ENCODE data around the gene GPD1L.

Gene GPD1L

DNA sequence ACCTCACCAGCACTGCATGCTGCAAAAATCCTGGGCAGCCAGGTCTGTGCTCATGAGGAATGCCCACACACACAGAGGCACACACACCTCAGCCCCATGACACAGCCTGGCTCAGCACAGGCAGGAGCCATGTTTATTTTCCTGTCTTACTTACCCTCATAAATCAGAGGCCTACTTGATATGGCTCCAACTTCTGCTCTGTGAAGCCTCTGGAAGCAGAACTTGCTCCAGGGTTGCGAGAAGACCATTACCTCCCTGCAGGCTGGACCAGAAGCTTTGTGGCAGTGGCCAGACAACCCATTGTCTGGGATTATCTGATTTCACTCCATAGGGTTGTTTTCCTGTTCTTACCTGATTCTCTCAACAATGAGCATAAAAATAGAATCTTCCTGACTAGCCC, 88.2 kb downstream of the GPD1L start:
- no peaks in the 10 kb centered on the region for H3K4me1 ChIP-seq (ENCODE audit: insufficient read depth, low read length, poor library complexity, severe bottlenecking)
- H3K4me3 ChIP-seq (ENCODE audit: low read length, poor library complexity, severe bottlenecking): no peak overlapping the region
- no peaks in the 10 kb centered on the region for H3F3A ChIP-seq (ENCODE audit: low read depth)
- H3K9me3 ChIP-seq (ENCODE audit: insufficient read depth, low read depth, low read length): no peaks in the 10 kb centered on the region
- H3K9ac ChIP-seq (ENCODE audit: low read depth, low read length, poor library complexity, severe bottlenecking): no peak overlapping the region
- no peak overlapping the region for H3K4me2 ChIP-seq (ENCODE audit: low read depth, low read length, poor library complexity, severe bottlenecking)
- H3K27me3 ChIP-seq (ENCODE audit: insufficient read depth, low read length, poor library complexity, severe bottlenecking): no peaks in the 10 kb centered on the region
- no peaks in the 10 kb centered on the region for H3K36me3 ChIP-seq (ENCODE audit: insufficient read depth, low read length)
- TF ChIP-seq CTCF (conservative IDR thresholded peaks at IDR 0.05; ENCODE audit: low read length): no peak
- TF ChIP-seq EZH2phosphoT487 (IDR thresholded peaks at IDR 0.05; ENCODE audit: borderline replicate concordance): no peak
- H4K20me1 ChIP-seq (ENCODE audit: insufficient read depth, low read length, poor library complexity, severe bottlenecking): no peaks in the 10 kb centered on the region
- H3K79me2 ChIP-seq (ENCODE audit: insufficient read depth, low read length): no peaks in the 10 kb centered on the region
- H3K9me2 ChIP-seq (replicated peaks; ENCODE audit: low read depth, low read length): no peaks in the 10 kb centered on the region
- no peak overlapping the region for H2AFZ ChIP-seq (ENCODE audit: low read length)

GRCh38 chr3:32195995-32196540, 89.6 kb downstream of the GPD1L start:
- Histone ChIP-seq H3K4me3 (ENCODE audit: low read length, poor library complexity, severe bottlenecking) (no peak overlapping the region), H3F3A (ENCODE audit: low read depth) (no peaks in the 10 kb centered on the region), H4K20me1 (ENCODE audit: insufficient read depth, low read length, poor library complexity, severe bottlenecking) (no peaks in the 10 kb centered on the region), H3K9me3 (ENCODE audit: insufficient read depth, low read depth, low read length) (no peaks in the 10 kb centered on the region), H3K9ac (ENCODE audit: low read depth, low read length, poor library complexity, severe bottlenecking) (no peak overlapping the region), H3K36me3 (ENCODE audit: insufficient read depth, low read length) (no peaks in the 10 kb centered on the region), H3K79me2 (ENCODE audit: insufficient read depth, low read length) (no peaks in the 10 kb centered on the region), H3K4me1 (ENCODE audit: insufficient read depth, low read length, poor library complexity, severe bottlenecking) (no peaks in the 10 kb centered on the region), H3K9me2 (replicated peaks; ENCODE audit: low read depth, low read length) (no peaks in the 10 kb centered on the region), H2AFZ (ENCODE audit: low read length) (no peak overlapping the region), H3K4me2 (ENCODE audit: low read depth, low read length, poor library complexity, severe bottlenecking) (no peak overlapping the region), H3K27me3 (ENCODE audit: insufficient read depth, low read length, poor library complexity, severe bottlenecking) (no peaks in the 10 kb centered on the region)
- no peak for TF ChIP-seq CTCF (conservative IDR thresholded peaks at IDR 0.05; ENCODE audit: low read length)
- no peak for TF ChIP-seq EZH2phosphoT487 (IDR thresholded peaks at IDR 0.05; ENCODE audit: borderline replicate concordance)

DNA sequence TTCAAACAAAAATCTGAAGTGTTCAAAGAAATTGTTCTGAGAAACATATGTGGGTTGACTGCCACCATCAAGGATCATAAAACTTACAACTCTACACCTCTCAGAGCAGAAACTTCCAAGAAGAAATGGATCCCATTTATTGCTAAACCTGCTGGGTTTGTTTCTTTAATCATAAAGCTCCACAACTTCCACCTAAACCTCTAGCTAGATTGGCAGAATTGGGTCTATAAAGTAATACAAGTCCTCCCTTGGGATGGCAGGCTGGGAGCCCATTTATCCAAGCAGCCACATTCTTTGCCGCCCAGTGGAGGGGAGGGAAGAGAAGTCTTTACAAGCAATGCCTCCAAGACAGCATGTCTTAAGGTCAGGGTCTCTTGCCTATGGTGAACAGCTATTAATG, 91.6 kb downstream of the GPD1L start:
- Histone ChIP-seq H3K4me2 (ENCODE audit: low read depth, low read length, poor library complexity, severe bottlenecking) (no peak overlapping the region), H3K79me2 (ENCODE audit: insufficient read depth, low read length) (no peaks in the 10 kb centered on the region)

More for the DNA sequence above, 91.6 kb downstream of the GPD1L start:
- no peaks in the 10 kb centered on the region for H3K9me3 ChIP-seq (ENCODE audit: insufficient read depth, low read depth, low read length)
- H2AFZ ChIP-seq (ENCODE audit: low read length): no peak overlapping the region
- H3F3A ChIP-seq (ENCODE audit: low read depth): no peaks in the 10 kb centered on the region
- no peaks in the 10 kb centered on the region for H3K4me1 ChIP-seq (ENCODE audit: insufficient read depth, low read length, poor library complexity, severe bottlenecking)
- no peaks in the 10 kb centered on the region for H3K27me3 ChIP-seq (ENCODE audit: insufficient read depth, low read length, poor library complexity, severe bottlenecking)
- TF ChIP-seq CTCF (conservative IDR thresholded peaks at IDR 0.05; ENCODE audit: low read length): no peak
- no peak for TF ChIP-seq EZH2phosphoT487 (IDR thresholded peaks at IDR 0.05; ENCODE audit: borderline replicate concordance)
- no peak overlapping the region for H3K4me3 ChIP-seq (ENCODE audit: low read length, poor library complexity, severe bottlenecking)
- H3K9me2 ChIP-seq (replicated peaks; ENCODE audit: low read depth, low read length): no peaks in the 10 kb centered on the region
- H3K36me3 ChIP-seq (ENCODE audit: insufficient read depth, low read length): no peaks in the 10 kb centered on the region
- H3K9ac ChIP-seq (ENCODE audit: low read depth, low read length, poor library complexity, severe bottlenecking): no peak overlapping the region
- no peaks in the 10 kb centered on the region for H4K20me1 ChIP-seq (ENCODE audit: insufficient read depth, low read length, poor library complexity, severe bottlenecking)
